HEK293 (cell line): ENCODE results near the gene VWC2L.

Experiments
- ELK4 ChIP-seq: IDR thresholded peaks from 2 replicates; pipeline ENCODE4 v1.6.1; 2011; ENCODE audit warnings: mild to moderate bottlenecking, low read depth, low read length, borderline replicate concordance
- REST ChIP-seq: fragments of 450-650 bp; formaldehyde crosslinking; IDR thresholded peaks from 2 replicates; pipeline ENCODE4 v1.5.1; 2016; ENCODE audit warnings: missing biosample characterization, missing genetic modification characterization

GRCh38 chr2:214386720-214387119 is 24.1 kb upstream of the VWC2L start:
- no peak for TF ChIP-seq ELK4
- no peak for TF ChIP-seq REST (tag by site-specific recombination)
